Activated CD8-positive, alpha-beta T cell treated with anti-CD3 and anti-CD28 coated beads for 36 hours (primary cell): ENCODE results near the gene DIAPH3. TPM values are rescaled to one million over a fixed set of nuclear protein-coding genes. Genes with fewer than 3 reads are reported as not detected.

Experiments used
- ATAC-seq: fragments of 200-7000 bp; cut with Tn5 transposase; one replicate; pipeline ENCODE4 v1.10.0; 2021; ENCODE audit warnings: mild to moderate bottlenecking, moderate library complexity
- CTCF ChIA-PET: fragments of 350-600 bp; sonication (Branson Sonifier 250); formaldehyde crosslinking; loops from one replicate; lab custom pipeline; 2021; ENCODE audit warnings: antibody characterized with exemption; lab: Charles Lee
- POLR2A ChIA-PET: fragments of 350-600 bp; sonication (Branson Sonifier 250); formaldehyde crosslinking; loops from one replicate; lab custom pipeline; 2021; ENCODE audit warnings: antibody characterized with exemption; lab: Charles Lee
- DNase-seq: peaks from one replicate; pipeline ENCODE4 v3.0.0-alpha.2; 2020
- H3K27ac Mint-ChIP-seq: one replicate; pipeline ENCODE4 v1.8.0; 2021; ENCODE audit warnings: mild to moderate bottlenecking, mixed read lengths
- H3K27me3 Mint-ChIP-seq: one replicate; pipeline ENCODE4 v1.8.0; 2021; ENCODE audit warnings: mixed read lengths
- H3K36me3 Mint-ChIP-seq: one replicate; pipeline ENCODE4 v1.8.0; 2021; ENCODE audit warnings: low read depth, mixed read lengths
- H3K4me1 Mint-ChIP-seq: one replicate; pipeline ENCODE4 v1.8.0; 2021; ENCODE audit warnings: low read depth, mixed read lengths
- H3K4me3 Mint-ChIP-seq: one replicate; pipeline ENCODE4 v1.8.0; 2021; ENCODE audit warnings: mild to moderate bottlenecking, moderate library complexity, mixed read lengths
- H3K9me3 Mint-ChIP-seq: one replicate; pipeline ENCODE4 v1.8.0; 2021; ENCODE audit warnings: mixed read lengths
- CTCF ChIP-seq: fragments of 200-600 bp; IDR thresholded peaks from one replicate; pipeline ENCODE4 v1.8.0; 2022; ENCODE audit warnings: antibody characterized with exemption, mild to moderate bottlenecking
- intact Hi-C: fragments of 100-400 bp; cut with micrococcal nuclease; formaldehyde crosslinking; loops from one replicate; pipeline ENCODE4 v1.10.0; 2022
- total RNA-seq, 2 experiments: library from RNA; stranded (reverse); gene quantifications; one replicate each; pipeline ENCODE4 v1.2.3, GENCODE V29; 2021

The DIAPH3 gene
- total RNA-seq, 2 experiments from 2014 or later = 23.0 to 25.4 TPM

DNA sequence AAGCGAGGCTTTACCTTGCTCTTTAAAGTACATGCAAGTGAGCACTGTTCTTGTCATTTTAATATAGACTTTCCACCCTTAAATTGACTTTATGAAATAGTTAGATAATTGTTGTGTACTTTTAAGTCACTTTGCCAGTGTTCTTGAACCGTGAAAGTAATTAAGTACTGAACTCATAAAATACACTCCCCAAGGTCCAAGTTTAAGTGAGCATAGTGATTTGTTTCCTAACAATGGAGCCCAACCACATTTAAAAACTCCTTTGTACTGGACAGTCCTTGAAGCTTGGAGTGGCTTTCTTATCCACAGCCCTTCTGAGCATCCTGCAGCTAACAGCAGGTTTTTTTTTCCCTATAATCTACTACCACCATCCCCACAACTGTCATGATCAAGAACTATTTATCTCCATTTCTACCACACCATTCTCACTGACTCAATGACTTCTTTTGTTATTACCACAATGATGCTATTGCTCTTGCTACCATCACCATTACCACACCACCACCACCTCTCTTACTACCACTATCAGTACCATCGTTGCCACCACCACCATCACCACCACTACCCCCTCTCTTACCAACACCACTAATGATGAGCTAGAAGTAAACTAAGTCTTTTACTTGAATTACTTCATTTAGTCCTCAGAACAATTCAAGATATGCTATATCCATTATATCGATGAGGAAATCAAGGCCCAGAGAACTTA, 452.6 kb downstream of the DIAPH3 start:
- POLR2A ChIA-PET = no interaction called here
- no peak for TF ChIP-seq CTCF
- H3K9me3 Mint-ChIP-seq = no peaks in the 10 kb centered on the region
- no peaks in the 10 kb centered on the region for H3K4me1 Mint-ChIP-seq
- DNase-seq (no peak), ATAC-seq (no peak)
- intact Hi-C loops = no loop called here
- no peak overlapping the region for H3K4me3 Mint-ChIP-seq
- CTCF ChIA-PET = no interaction called here
- no peak overlapping the region for H3K27ac Mint-ChIP-seq
- H3K36me3 Mint-ChIP-seq = no peaks in the 10 kb centered on the region
- H3K27me3 Mint-ChIP-seq = no peaks in the 10 kb centered on the region

- intact Hi-C loops = no loop called here
- H3K27me3 Mint-ChIP-seq = no peaks in the 10 kb centered on the region
- POLR2A ChIA-PET = no interaction called here
- TF ChIP-seq CTCF = no peak
- no peaks in the 10 kb centered on the region for H3K4me1 Mint-ChIP-seq
- H3K36me3 Mint-ChIP-seq = no peaks in the 10 kb centered on the region
- no peak overlapping the region for H3K4me3 Mint-ChIP-seq
- H3K9me3 Mint-ChIP-seq = no peaks in the 10 kb centered on the region
- H3K27ac Mint-ChIP-seq = no peak overlapping the region
- CTCF ChIA-PET = no interaction called here
- ATAC-seq (no peak), DNase-seq (no peak)
These were observed 453.3 kb downstream of the DIAPH3 start for GRCh38 chr13:59710416-59710815.

GRCh38 chr13:59706101-59706976, 457.4 kb downstream of the DIAPH3 start:
- DNase-seq (no peak), ATAC-seq (no peak)
- H3K4me1 Mint-ChIP-seq = no peaks in the 10 kb centered on the region
- ChIA-PET POLR2A (no interaction called here), CTCF (interaction anchor here (1.5 kb wide), 1 partner anchor 26 kb away, joined by 4 read pairs; no protein-coding TSS in a partner anchor)
- no peaks in the 10 kb centered on the region for H3K27me3 Mint-ChIP-seq
- H3K36me3 Mint-ChIP-seq = no peaks in the 10 kb centered on the region
- no peak for TF ChIP-seq CTCF
- H3K4me3 Mint-ChIP-seq = no peak overlapping the region
- no peak overlapping the region for H3K27ac Mint-ChIP-seq
- H3K9me3 Mint-ChIP-seq = no peaks in the 10 kb centered on the region
- intact Hi-C loops = no loop called here

- Mint-ChIP-seq H3K4me3 (no peak overlapping the region), H3K9me3 (no peaks in the 10 kb centered on the region), H3K4me1 (no peaks in the 10 kb centered on the region), H3K36me3 (no peaks in the 10 kb centered on the region), H3K27me3 (no peaks in the 10 kb centered on the region), H3K27ac (no peak overlapping the region)
- ATAC-seq = no peak
- POLR2A ChIA-PET = no interaction called here
- intact Hi-C loops = no loop called here
- CTCF ChIA-PET = interaction anchor here (0.8 kb wide), 1 partner anchor 32 kb away, joined by 3 read pairs; no protein-coding TSS in a partner anchor
- TF ChIP-seq CTCF = no peak
- no peak for DNase-seq
These were observed 461.5 kb downstream of the DIAPH3 start for GRCh38 chr13:59702269-59702668.

GRCh38 chr13:59701261-59701660, 462.5 kb downstream of the DIAPH3 start:
- intact Hi-C loops = no loop called here
- no peak overlapping the region for H3K27ac Mint-ChIP-seq
- DNase-seq (no peak), ATAC-seq (no peak)
- CTCF ChIA-PET = no interaction called here
- H3K4me3 Mint-ChIP-seq = no peak overlapping the region
- H3K36me3 Mint-ChIP-seq = no peaks in the 10 kb centered on the region
- no peaks in the 10 kb centered on the region for H3K27me3 Mint-ChIP-seq
- TF ChIP-seq CTCF = no peak
- H3K9me3 Mint-ChIP-seq = no peaks in the 10 kb centered on the region
- POLR2A ChIA-PET = no interaction called here
- H3K4me1 Mint-ChIP-seq = no peaks in the 10 kb centered on the region
